Nephron progenitor cell (in vitro differentiated cells): Measurements from ENCODE around the gene DCLRE1C.
"Not testable (repeated sequence)": the region's sequence is repeated elsewhere in the genome, so short reads cannot be mapped to it uniquely, and the experiment has no call there.

Source experiments
- DNase-seq: peaks from one replicate; pipeline ENCODE4 v3.0.0; 2021
- H3K27ac Mint-ChIP-seq: 2 replicates; pipeline ENCODE4 v1.8.0; 2021; ENCODE audit warnings: mild to moderate bottlenecking, moderate library complexity, mixed read lengths
- H3K27me3 Mint-ChIP-seq: 2 replicates; pipeline ENCODE4 v1.8.0; 2021; ENCODE audit warnings: mild to moderate bottlenecking, low read depth, mixed read lengths; ENCODE audit not compliant: poor library complexity
- H3K36me3 Mint-ChIP-seq: 2 replicates; pipeline ENCODE4 v1.8.0; 2021; ENCODE audit warnings: low read depth, mixed read lengths
- H3K4me1 Mint-ChIP-seq: 2 replicates; pipeline ENCODE4 v1.8.0; 2021; ENCODE audit warnings: mixed read lengths
- H3K4me3 Mint-ChIP-seq: 2 replicates; pipeline ENCODE4 v1.8.0; 2021; ENCODE audit warnings: mild to moderate bottlenecking, moderate library complexity, mixed read lengths
- H3K9me3 Mint-ChIP-seq: 2 replicates; pipeline ENCODE4 v1.8.0; 2021; ENCODE audit warnings: mild to moderate bottlenecking, moderate library complexity, mixed read lengths
- CTCF ChIP-seq: fragments of 200-600 bp; sonication (generic); IDR thresholded peaks from 2 replicates; pipeline ENCODE4 v1.5.0; 2021; ENCODE audit warnings: antibody characterized with exemption

DCLRE1C gene

GRCh38 chr10:14975672-14976273 lies 21.9 kb upstream of the DCLRE1C start:
- no peak for DNase-seq
- no peak overlapping the region for H3K4me3 Mint-ChIP-seq
- no peaks in the 10 kb centered on the region for H3K36me3 Mint-ChIP-seq
- no peak for TF ChIP-seq CTCF
- H3K27ac Mint-ChIP-seq = no peak overlapping the region
- H3K27me3 Mint-ChIP-seq = peaks cover 26% of the 10 kb centered on the region
- H3K9me3 Mint-ChIP-seq = no peaks in the 10 kb centered on the region
- peaks cover 4% of the 10 kb centered on the region for H3K4me1 Mint-ChIP-seq

GRCh38 chr10:14974153-14974998 lies 20.5 kb upstream of the DCLRE1C start:
- not testable (repeated sequence) for DNase-seq, H3K9me3 Mint-ChIP-seq, H3K4me3 Mint-ChIP-seq, H3K36me3 Mint-ChIP-seq, H3K27ac Mint-ChIP-seq, H3K4me1 Mint-ChIP-seq
- peaks cover 33% of the 10 kb centered on the region for H3K27me3 Mint-ChIP-seq

DNA sequence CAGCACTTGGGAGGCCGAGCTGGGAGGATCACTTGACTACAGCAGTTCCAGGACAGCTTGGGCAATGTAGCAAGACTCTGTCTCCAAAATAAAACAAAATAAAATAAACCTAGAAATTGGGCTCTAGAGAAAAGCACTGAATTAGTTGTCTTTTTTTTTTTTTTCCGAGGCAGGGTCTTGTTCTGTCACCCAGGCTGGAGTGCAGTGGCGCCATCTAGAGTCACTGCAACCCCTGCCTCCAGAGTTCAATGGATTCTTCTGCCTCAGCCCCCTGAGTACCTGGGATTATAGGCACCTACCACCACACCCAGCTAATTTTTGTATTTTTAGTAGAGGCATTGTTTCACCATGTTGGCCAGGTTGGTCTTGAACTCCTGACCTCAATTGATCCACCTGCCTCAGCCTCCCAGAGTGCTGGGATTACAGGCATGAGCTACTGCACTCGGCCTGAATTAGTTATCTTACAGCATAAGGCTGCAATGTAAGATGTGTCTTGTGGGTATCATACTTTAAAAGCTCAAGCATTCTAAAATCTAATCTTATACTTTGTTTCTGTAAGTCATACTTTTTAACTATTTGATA lies 18.1 kb upstream of the DCLRE1C start:
- TF ChIP-seq CTCF = peak; percentile 49
- Mint-ChIP-seq H3K4me1 (peaks cover 4% of the 10 kb centered on the region), H3K4me3 (no peak overlapping the region), H3K36me3 (no peaks in the 10 kb centered on the region), H3K27ac (no peak overlapping the region), H3K27me3 (peaks cover 33% of the 10 kb centered on the region), H3K9me3 (no peaks in the 10 kb centered on the region)
- peak; percentile 48 for DNase-seq

DNA sequence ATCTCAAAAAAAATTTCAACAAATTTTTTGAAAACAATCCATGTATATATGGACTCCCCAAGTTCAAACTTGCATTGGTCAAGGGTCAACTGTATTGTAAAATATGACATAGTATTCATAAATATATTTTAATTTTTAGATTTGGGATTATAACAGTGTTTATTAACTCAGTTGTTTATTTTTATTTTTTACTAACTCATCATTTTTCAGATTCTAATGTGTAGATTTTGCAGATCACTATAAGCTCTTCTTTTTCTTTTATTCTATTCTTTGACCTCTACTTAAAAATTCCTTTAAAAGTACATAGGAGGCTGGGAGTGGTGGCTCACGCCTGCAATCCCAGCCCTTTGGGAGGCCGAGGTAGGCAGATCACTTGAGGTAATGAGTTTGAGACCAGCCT lies 14.0 kb upstream of the DCLRE1C start:
- Mint-ChIP-seq H3K4me3 (no peak overlapping the region), H3K36me3 (no peaks in the 10 kb centered on the region), H3K27me3 (peaks cover 20% of the 10 kb centered on the region), H3K27ac (no peak overlapping the region), H3K9me3 (no peaks in the 10 kb centered on the region), H3K4me1 (no peaks in the 10 kb centered on the region)
- DNase-seq = no peak
- TF ChIP-seq CTCF = no peak

DNA sequence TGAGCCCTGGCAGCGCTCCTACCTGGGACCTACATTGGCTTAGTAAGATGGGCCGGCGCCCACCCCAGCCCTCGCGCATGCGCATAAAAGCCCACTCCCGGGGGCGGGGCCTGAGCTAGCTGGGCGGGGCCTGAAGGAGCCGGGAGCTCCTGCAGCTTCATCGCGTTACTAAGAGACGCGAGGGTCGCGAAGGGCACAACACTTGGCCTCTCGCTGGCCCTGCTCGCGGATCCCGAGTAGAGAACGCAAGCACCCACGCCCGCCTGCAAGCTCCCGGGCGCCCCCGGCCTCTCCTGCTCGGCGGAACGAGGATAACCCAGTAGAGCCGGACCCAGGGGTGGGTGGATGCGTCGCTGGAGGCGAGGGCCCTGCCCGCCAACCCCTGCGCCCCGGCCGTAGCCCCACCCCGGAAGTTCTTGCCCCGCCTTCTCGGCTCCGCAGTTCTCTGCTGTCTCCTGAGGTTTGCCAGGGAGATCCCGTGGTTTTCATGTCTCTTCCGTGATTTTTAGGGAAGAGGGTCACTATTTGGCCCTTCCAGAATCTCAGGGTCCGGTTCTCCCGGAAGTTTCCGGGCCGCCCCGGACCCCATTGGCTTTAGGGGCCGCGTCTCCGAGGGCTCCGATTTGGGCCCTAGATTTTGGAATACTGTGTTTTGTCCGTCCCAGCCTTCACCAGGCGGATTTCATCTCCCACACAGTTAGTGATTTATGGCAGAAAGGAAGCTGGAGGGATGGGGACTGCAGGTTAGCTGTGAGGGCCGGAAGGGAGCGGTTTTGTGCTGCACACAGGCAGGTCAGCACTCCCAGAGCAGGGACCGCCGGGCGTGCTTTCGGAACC lies 5.5 kb upstream of the DCLRE1C start, which contains the start of gene MEIG1:
Gene MEIG1 (plus strand): TSS at position 168 of the 837 bp plus-strand sequence. CDS start 7,081 bp downstream, outside the sequence.
- Mint-ChIP-seq H3K4me1 (peaks cover 12% of the 10 kb centered on the region), H3K9me3 (peaks cover 4% of the 10 kb centered on the region), H3K27ac (peak within 1 kb of the TSS; percentile 100), H3K4me3 (peak within 1 kb of the TSS; percentile 97), H3K27me3 (peaks cover 9% of the 10 kb centered on the region), H3K36me3 (no peaks in the 10 kb centered on the region)
- DNase-seq = peak; percentile 97
- TF ChIP-seq CTCF = no peak

- Mint-ChIP-seq H3K4me1 (peaks cover 15% of the 10 kb centered on the region), H3K27ac (peak overlapping the region; percentile 100), H3K4me3 (peak overlapping the region; percentile 97), H3K27me3 (peaks cover 9% of the 10 kb centered on the region), H3K36me3 (no peaks in the 10 kb centered on the region), H3K9me3 (peaks cover 4% of the 10 kb centered on the region)
- DNase-seq = no peak
- no peak for TF ChIP-seq CTCF
Observed at GRCh38 chr10:14958872-14959220, 5.0 kb upstream of the DCLRE1C start.
